ENCODE results near the gene UQCC3. TPM values are rescaled to one million over a fixed set of nuclear protein-coding genes. Genes with fewer than 3 reads are reported as not detected.

UQCC3 gene
- total and polyA plus RNA-seq, 9 of the 15 experiments (the other 6 are each of a cell fraction or from before 2014, with no cell fraction given) = 3.3 to 44.3 (median 8.0) TPM

DNA sequence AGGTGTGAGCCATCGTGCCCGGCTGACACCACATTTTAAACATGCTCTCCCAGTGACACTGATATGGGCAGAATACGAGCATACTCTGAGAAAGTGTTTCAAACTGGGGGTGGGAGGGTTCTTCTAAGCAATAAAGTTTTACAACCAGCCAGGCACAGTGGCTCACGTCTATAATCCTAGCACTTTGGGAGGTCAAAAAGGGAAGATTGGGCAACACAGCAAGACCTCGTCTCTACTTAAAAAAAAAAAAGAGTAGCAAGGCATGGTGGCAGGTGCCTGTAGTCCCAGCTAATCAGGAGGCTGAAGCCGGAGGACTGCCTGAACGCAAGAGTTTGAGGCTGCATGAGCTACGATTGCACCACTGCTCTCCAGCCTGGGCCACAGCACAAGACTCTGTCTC is 27.3 kb upstream of the UQCC3 start (continued):
- TF ChIP-seq MYBL2 (IDR thresholded peaks at IDR 0.05; ENCODE audit: low read depth) (no peak), MYBL2 (CRISPR knock-in tag; IDR thresholded peaks at IDR 0.05; ENCODE audit: borderline replicate concordance) (no peak)

DNA sequence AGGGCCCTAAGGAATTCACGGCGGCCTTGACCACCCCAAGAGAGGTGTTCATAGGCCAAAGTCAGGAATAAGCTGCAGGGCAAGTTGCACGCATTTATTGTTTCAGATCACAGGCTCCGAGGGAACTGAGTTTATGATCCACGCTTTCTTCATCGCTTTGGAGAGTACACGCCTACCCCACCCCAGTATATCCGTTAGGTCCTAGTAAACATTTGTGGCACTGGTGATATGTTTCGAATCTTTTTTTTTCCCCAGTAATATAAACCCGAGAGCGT is 25.9 kb upstream of the UQCC3 start:
- peaks cover 20% of the 10 kb centered on the region for H4K20me1 ChIP-seq (replicated peaks; ENCODE audit: control insufficient read depth, insufficient read depth, low read length)
- peak overlapping the region; percentile 97 for H3K4me3 ChIP-seq
- ATAC-seq (peak; percentile 1), FAIRE-seq (peak; percentile 23), DNase-seq (ENCODE audit: extremely low read depth in 1 of 4, low spot score in 3 of 4) (no peak)
- peaks cover 67% of the 10 kb centered on the region for H3K79me2 ChIP-seq (ENCODE audit: control insufficient read depth, insufficient read depth, low read length)
- peaks cover 12 to 32% of the 10 kb centered on the region in 2 experiments for H3K4me1 ChIP-seq (replicated peaks in 1 of 2; ENCODE audit: control insufficient read depth in 2 of 2, insufficient read depth in 2 of 2, low read length in 2 of 2)
- CTCF ChIA-PET (ENCODE audit: low intra/inter-chr PET ratio) = interaction anchor here (1.1 kb wide), 1 partner anchor 33 kb away, joined by 3 read pairs; the partner anchor contains the start of gene ROM1
- peak overlapping the region; percentile 97 to 99 for H3K9ac ChIP-seq (ENCODE audit: insufficient read depth in 1 of 2, low read depth in 2 of 2, low read length in 2 of 2)
- in situ Hi-C loops (cut with MboI) (no loop called here), intact Hi-C loops (cut with micrococcal nuclease) (no loop called here)
- H3K36me3 ChIP-seq (ENCODE audit: control insufficient read depth, insufficient read depth, low read length) = peaks cover 67% of the 10 kb centered on the region
- H3K4me2 ChIP-seq (ENCODE audit: insufficient read depth, low read length) = peak overlapping the region; percentile 99
- no TSS peak for BruUV-seq (replicated peaks)
- H3K9me1 ChIP-seq (ENCODE audit: control insufficient read depth, insufficient read depth, low read length) = no peaks in the 10 kb centered on the region
- no peaks in the 10 kb centered on the region for H3K27me3 ChIP-seq (ENCODE audit: control insufficient read depth in 2 of 2, insufficient read depth in 2 of 2, low read length in 2 of 2)
- WGBS (ENCODE audit: insufficient coverage, low coverage, missing lambda C conversion rate) = 1% methylated on average over 11 of the region's 11 CpGs
- H2AFZ ChIP-seq (ENCODE audit: low read depth, low read length) = peak overlapping the region; percentile 62
- POLR2A ChIA-PET = interaction anchor here (0.5 to 4.5 kb wide), 11 partner anchors 9 to 166 kb away, joined by 3 to 83 read pairs (median 6); partner anchors contain the start of genes B3GAT3, BSCL2, C11orf98 and CSKMT
- H3K9me3 ChIP-seq (replicated peaks; ENCODE audit: control insufficient read depth, insufficient read depth, low read depth, low read length) = no peaks in the 10 kb centered on the region
- H3K27ac ChIP-seq (ENCODE audit: extremely low read depth, low read depth, low read length) = peak overlapping the region; percentile 96
- TF ChIP-seq CTBP1 (IDR thresholded peaks at IDR 0.05; ENCODE audit: borderline replicate concordance) (no peak), GABPB1 (CRISPR knock-in tag; IDR thresholded peaks at IDR 0.05) (0 out of 2 replicates have a peak, but pooled peaks have one; percentile 11), FOXK1 (CRISPR knock-in tag; IDR thresholded peaks at IDR 0.05; ENCODE audit: borderline replicate concordance) (0 out of 2 replicates have a peak, but pooled peaks have one; percentile 44), SIN3B (IDR thresholded peaks at IDR 0.05; ENCODE audit: low read depth) (no peak), HNRNPUL1 (IDR thresholded peaks at IDR 0.05; ENCODE audit: low read length) (0 out of 2 replicates have a peak, but pooled peaks have one; percentile 67)
- TF ChIP-seq, protein P1, sequence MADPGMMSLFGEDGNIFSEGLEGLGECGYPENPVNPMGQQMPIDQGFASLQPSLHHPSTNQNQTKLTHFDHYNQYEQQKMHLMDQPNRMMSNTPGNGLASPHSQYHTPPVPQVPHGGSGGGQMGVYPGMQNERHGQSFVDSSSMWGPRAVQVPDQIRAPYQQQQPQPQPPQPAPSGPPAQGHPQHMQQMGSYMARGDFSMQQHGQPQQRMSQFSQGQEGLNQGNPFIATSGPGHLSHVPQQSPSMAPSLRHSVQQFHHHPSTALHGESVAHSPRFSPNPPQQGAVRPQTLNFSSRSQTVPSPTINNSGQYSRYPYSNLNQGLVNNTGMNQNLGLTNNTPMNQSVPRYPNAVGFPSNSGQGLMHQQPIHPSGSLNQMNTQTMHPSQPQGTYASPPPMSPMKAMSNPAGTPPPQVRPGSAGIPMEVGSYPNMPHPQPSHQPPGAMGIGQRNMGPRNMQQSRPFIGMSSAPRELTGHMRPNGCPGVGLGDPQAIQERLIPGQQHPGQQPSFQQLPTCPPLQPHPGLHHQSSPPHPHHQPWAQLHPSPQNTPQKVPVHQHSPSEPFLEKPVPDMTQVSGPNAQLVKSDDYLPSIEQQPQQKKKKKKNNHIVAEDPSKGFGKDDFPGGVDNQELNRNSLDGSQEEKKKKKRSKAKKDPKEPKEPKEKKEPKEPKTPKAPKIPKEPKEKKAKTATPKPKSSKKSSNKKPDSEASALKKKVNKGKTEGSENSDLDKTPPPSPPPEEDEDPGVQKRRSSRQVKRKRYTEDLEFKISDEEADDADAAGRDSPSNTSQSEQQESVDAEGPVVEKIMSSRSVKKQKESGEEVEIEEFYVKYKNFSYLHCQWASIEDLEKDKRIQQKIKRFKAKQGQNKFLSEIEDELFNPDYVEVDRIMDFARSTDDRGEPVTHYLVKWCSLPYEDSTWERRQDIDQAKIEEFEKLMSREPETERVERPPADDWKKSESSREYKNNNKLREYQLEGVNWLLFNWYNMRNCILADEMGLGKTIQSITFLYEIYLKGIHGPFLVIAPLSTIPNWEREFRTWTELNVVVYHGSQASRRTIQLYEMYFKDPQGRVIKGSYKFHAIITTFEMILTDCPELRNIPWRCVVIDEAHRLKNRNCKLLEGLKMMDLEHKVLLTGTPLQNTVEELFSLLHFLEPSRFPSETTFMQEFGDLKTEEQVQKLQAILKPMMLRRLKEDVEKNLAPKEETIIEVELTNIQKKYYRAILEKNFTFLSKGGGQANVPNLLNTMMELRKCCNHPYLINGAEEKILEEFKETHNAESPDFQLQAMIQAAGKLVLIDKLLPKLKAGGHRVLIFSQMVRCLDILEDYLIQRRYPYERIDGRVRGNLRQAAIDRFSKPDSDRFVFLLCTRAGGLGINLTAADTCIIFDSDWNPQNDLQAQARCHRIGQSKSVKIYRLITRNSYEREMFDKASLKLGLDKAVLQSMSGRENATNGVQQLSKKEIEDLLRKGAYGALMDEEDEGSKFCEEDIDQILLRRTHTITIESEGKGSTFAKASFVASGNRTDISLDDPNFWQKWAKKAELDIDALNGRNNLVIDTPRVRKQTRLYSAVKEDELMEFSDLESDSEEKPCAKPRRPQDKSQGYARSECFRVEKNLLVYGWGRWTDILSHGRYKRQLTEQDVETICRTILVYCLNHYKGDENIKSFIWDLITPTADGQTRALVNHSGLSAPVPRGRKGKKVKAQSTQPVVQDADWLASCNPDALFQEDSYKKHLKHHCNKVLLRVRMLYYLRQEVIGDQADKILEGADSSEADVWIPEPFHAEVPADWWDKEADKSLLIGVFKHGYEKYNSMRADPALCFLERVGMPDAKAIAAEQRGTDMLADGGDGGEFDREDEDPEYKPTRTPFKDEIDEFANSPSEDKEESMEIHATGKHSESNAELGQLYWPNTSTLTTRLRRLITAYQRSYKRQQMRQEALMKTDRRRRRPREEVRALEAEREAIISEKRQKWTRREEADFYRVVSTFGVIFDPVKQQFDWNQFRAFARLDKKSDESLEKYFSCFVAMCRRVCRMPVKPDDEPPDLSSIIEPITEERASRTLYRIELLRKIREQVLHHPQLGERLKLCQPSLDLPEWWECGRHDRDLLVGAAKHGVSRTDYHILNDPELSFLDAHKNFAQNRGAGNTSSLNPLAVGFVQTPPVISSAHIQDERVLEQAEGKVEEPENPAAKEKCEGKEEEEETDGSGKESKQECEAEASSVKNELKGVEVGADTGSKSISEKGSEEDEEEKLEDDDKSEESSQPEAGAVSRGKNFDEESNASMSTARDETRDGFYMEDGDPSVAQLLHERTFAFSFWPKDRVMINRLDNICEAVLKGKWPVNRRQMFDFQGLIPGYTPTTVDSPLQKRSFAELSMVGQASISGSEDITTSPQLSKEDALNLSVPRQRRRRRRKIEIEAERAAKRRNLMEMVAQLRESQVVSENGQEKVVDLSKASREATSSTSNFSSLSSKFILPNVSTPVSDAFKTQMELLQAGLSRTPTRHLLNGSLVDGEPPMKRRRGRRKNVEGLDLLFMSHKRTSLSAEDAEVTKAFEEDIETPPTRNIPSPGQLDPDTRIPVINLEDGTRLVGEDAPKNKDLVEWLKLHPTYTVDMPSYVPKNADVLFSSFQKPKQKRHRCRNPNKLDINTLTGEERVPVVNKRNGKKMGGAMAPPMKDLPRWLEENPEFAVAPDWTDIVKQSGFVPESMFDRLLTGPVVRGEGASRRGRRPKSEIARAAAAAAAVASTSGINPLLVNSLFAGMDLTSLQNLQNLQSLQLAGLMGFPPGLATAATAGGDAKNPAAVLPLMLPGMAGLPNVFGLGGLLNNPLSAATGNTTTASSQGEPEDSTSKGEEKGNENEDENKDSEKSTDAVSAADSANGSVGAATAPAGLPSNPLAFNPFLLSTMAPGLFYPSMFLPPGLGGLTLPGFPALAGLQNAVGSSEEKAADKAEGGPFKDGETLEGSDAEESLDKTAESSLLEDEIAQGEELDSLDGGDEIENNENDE (IDR thresholded peaks at IDR 0.05; ENCODE audit: low read depth, low read length) = no peak
- TF ChIP-seq, protein P2, sequence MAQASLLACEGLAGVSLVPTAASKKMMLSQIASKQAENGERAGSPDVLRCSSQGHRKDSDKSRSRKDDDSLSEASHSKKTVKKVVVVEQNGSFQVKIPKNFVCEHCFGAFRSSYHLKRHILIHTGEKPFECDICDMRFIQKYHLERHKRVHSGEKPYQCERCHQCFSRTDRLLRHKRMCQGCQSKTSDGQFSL (CRISPR knock-in tag; IDR thresholded peaks at IDR 0.05) = no peak
- TF ChIP-seq, protein P2 (tag; IDR thresholded peaks at IDR 0.05) = no peak
